Left renal pelvis (tissue), 4 donors: Measurements from ENCODE around the gene RUFY4. TPM values are rescaled to one million over a fixed set of nuclear protein-coding genes. Genes with fewer than 3 reads are reported as not detected.
A peak's percentile ranks its signal among the peaks of the same experiment; 100 is the strongest.
"Not testable (repeated sequence)": the region's sequence is repeated elsewhere in the genome, so short reads cannot be mapped to it uniquely, and the experiment has no call there.

Experiments used
- DNase-seq, 4 donors: peaks; one replicate each; pipeline ENCODE4 v3.0.0-alpha.2; 2013; ENCODE audit warnings: low read depth in 4 of 4, low spot score in 3 of 4
- polyA plus RNA-seq, 4 donors: library from polyadenylated mRNA; unstranded; fragments of 120-200 nt; gene quantifications; one replicate each; pipeline ENCODE4 v1.2.1, GENCODE V29; 2013; ENCODE audit not compliant: insufficient read length in 4 of 4

RUFY4 gene
- polyA plus RNA-seq, 4 donors = 0.11 to 0.50 (median 0.37) TPM; not detected in 1

DNA sequence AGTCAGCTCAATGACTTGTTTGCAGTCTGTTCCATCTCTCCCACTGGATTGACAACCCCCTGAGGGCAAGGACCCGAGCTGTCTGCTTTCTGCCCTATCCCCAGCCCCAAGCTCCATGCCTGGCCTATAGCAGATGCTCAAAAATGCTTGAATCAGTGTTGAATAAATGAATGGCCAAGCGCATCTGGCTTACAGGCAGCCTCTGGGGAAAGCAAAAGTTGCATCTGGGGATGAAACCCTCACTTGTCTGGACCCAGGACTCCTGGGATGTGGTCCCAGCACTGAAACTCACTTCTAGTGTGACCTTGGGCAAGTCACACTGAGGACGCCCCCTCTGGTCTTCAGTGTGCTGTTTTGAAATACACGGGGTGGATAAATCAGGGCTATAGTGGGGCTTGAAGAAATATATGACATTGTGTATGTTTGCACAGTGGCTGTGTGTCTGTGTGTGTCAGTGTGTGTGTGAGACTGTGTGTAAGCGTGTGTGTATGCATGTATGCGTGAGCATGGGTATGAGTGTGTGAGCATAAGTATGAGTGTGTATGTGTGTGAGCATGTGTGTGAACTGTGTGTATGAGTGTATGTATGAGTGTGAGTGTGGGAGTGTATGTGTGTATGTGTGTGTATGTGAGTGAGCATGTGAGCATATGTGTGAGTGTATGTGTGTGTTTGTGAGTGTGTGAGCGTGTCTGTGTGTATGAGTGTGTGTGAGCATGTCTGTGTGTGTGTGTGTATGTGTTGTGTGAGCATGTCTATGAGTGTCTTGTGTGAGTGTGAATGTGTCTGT is 38.5 kb upstream of the RUFY4 start:
- DNase-seq = no peak

DNA sequence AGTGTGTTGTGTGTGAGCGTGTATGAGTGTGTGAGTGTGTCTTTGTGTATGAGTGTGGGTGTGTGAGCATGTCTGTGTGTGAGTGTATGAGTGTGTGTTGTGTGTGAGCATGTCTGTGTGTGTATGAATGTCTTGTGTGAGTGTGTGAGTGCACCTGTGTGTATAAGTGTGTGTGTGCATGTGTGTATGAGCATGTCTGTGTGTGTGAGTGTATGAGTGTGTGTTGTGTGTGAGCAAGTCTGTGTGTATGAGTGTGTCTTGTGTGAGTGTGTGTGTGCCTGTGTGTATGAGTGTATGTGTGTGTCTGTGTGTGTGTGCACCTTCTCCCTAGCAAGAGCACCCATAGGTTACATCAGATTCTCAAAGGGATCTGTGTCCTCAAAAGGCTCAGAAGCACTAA is 37.8 kb upstream of the RUFY4 start:
- DNase-seq = no peak

GRCh38 chr2:218031771-218032257 is 37.2 kb upstream of the RUFY4 start:
- no peak for DNase-seq

DNA sequence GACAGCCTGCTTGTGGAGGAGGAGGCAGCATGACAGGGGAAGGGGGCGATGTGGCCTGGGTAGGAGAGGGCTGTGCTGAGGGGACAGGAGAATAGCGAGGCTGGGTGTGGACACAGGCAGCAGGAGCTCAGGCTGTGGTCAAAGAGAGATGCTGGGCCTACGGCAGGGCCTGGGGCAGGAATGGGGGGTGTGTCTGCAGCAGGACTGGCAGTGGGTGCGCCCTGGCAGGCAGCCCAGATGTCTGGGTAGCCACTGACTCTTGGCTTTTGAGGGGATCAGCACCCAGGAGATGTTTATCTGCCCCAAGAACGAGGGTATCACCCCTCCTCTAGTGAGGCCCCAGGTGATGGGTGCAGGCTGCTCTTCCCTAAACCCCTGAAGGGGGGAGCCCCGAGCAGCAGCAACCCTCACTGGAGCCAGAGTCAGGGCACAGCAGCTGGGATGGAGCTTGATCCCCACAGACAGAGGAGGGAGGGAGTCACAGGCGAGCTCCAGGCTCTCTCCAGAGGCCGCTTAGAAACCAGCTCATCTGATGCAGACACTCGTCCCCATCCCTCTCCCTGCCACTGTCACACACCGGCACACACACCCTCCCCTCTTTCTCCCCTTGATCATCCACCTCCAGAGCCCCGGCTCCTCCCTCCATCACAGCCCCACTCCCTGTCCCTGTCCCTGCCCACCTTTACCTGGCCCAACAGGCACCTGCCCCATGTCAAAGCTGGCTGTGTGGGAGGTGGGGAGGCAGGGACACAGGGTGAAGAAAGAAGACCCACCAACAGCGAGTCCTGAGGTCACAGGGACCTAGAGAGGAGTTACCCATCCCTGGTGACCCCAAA is 36.5 kb upstream of the RUFY4 start:
- DNase-seq = no peak

- DNase-seq = no peak
Observed at GRCh38 chr2:218033208-218033589, 35.9 kb upstream of the RUFY4 start.

- no peak for DNase-seq
Observed at GRCh38 chr2:218033590-218034496, 35.2 kb upstream of the RUFY4 start.

DNA sequence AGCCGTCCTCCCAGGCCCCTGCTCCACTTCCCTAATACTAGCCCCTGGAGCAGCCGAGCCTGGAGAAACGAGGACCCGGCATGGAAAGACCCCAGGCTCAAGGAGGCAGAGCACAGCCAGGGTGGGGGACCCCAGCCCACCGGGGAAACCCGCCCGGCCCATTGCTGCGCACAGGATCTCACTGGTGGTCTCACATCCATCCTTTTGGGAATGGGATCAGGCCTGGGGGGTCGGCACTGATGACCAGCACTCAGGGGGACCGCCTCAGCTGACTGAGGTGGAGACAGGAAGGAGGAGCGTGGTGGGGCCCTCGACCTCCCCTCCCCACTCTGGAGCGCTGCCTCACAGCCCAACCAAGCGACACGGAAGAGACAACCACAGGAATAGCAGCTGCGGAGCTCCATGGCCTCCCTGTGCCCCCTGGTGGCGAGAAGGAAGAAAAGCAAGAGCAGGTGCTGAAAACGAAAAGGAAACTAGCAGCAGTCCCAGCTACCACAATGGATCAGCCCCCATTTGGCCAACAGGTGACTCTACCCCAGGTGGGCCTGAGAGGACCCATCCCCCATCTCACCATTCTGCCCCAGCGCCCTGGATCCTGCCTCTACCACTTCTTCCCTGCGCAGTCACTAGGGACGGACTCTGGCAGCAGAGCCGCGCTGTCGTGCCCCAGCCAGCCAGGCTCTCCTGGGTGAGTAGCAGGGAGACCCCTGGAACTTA is 34.4 kb upstream of the RUFY4 start:
- peak in 1 of 4 donors; percentile 66 for DNase-seq

DNA sequence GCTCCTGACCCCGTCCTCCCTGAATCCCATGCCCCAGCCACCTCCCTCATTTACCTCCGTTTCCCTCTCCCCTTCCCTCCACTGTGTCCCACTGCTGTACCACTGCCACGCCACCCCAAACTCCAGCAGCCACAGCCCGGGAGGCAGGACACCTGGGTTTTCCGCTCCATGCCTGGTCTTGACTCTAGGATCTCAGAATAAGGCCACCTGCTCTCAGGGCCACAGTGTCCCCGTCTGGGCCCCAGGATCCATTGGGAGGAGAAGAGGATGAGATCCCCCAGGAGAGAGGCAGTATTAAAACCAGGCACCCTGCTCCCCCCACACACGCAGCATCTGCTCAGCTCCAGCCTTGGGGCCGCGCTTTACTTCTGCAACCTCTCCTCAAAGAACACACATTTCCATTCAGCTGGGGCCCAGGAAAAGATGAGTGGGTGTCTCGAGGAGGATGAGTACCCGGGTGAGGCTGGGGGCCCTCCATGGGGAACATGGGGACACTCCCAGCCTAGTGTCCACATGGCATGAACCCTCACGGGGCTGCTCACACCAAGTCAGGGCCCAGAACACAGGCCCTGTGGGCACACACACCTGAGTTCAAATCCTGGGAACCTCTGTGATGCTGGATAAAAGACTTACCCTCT is 33.5 kb upstream of the RUFY4 start:
- no peak for DNase-seq

GRCh38 chr2:218036371-218036770 is 32.7 kb upstream of the RUFY4 start:
- DNase-seq = no peak

DNA sequence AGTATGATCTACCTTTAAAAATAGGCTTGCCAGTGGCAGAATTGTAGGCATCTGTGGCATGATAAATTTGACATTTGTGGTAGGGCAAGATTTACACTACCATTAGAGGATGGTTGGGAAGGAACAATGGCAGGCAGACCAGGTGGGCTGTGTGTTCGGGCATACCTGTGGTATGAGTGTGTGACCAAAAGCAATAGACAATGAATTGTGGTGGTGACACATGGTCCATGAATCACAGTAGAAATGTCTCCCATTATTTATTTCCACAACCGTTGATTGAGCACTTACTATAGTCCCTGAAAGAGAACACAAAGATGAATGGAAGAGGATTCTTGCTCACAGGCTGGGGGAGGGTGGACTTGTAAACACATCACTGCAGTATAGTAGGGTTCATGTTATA is 29.9 kb upstream of the RUFY4 start:
- DNase-seq = no peak

- DNase-seq = no peak
Observed at GRCh38 chr2:218040883-218041282, 28.2 kb upstream of the RUFY4 start.

DNA sequence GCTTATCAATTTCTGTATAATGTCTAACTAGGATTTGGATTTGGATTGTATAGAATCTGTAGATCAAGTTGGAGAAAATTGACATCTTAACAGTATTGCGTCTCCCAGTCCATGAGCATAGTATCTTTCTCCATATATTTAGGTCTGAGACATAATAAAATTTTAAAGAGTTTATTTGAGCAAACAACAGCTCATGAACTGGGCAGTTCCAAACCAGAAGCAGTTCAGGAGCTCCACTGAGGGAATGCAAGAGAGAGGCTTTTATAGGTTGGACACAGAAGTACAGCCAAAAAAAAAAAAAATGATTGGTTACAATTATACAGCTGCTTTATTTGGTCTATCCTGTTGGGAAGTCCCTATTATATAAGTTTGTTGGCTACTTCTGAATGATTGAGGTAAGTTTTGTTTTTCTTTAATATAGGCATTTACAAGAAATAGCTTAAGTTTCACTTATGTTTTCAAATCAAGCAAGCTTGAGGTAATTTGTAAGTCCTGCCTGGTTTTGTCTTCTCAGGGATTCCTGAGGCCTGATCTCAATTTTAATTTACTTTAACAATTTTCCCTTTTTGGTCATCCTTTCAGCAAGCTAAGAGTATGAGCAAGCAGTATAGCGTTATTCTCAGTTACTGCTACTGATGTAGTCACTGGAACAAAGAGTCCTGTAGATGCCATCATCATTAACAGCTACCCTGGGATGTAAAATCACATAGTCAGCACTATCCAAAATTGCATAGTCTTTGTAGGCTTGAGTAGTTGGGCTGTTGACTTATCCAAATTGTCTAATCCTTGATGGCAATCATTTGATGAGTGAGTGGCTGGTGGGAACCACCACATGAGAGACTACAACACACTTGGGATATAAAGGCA is 27.5 kb upstream of the RUFY4 start:
- DNase-seq = no peak

DNA sequence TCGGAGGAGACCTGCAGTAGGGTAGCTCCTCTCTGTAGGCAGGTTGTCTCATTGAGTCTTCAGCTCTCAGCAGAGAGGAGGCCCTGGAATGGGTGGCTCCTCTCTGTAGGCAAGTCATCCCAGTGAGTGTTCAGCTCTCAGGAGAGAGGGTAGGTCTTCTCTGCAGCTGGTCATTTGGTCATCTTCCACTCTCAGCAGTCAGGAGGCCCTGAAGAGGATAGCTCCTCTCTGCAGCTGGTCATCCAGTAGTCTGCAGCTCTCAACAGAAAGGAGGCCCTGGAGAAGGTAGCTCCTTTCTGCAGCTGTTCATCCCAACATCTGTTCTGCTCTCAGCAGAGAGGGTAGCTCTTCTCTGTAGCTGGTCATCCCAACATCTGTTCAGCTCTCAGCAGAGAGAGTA is 26.0 kb upstream of the RUFY4 start:
- DNase-seq = no peak

GRCh38 chr2:218043701-218044109 is 25.3 kb upstream of the RUFY4 start:
- DNase-seq = no peak

- not testable (repeated sequence) for DNase-seq
Observed at GRCh38 chr2:218044599-218044998, 24.5 kb upstream of the RUFY4 start.

DNA sequence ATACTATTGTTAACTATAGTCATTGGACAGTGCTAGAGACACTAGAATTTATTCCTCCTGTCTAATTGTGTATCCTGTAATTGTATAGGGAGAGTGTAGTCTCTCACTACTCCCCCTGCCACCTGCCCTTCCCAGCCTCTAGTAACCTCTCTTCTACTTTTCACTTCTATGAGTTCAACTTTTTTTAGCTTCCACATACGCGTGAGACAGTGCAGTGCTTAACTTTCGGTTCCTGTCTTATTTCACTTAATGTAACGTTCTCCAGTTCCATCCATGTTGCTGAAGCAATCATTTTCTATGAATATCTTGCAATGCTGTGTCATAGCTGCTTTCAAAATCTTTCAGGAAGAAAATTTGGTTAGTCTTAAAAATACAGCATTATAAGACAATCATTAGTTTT is 22.8 kb upstream of the RUFY4 start:
- no peak for DNase-seq

GRCh38 chr2:218047536-218048225 is 21.4 kb upstream of the RUFY4 start:
- no peak for DNase-seq

DNA sequence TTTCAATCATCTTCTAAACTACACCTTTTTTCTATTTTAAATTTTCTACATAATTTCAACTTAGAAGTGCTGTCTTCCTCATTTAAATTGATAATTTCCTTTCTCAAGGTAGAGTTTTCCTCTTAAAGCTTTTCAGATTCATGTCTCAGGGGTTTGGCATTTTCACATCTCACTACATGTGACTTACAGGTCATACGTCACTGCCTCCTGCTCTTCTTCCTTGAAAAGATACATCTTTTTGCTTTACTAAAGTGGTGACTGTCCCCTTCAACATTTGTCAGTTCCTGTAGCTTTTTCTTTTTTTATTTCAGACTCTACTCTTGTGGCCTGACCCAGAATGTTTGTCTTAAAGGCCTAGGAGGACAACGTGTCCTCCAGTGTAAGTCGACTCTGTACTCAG is 17.1 kb upstream of the RUFY4 start:
- no peak for DNase-seq
